Hindlimb muscle (tissue), 1 donor: ENCODE measurements around the gene HLA-E. TPM values are rescaled to one million over a fixed set of nuclear protein-coding genes. Genes with fewer than 3 reads are reported as not detected.
"Not testable (repeated sequence)": the region's sequence is repeated elsewhere in the genome, so short reads cannot be mapped to it uniquely, and the experiment has no call there.

Experiments
- DNase-seq: peaks from one replicate; pipeline ENCODE4 v3.0.0-alpha.2; 2013
- polyA plus RNA-seq: library from polyadenylated mRNA; unstranded; fragments of 120-200 nt; gene quantifications from one replicate; pipeline ENCODE4 v1.2.1, GENCODE V29; 2013; ENCODE audit not compliant: insufficient read length

Gene HLA-E
- 86.9 TPM for polyA plus RNA-seq

DNA sequence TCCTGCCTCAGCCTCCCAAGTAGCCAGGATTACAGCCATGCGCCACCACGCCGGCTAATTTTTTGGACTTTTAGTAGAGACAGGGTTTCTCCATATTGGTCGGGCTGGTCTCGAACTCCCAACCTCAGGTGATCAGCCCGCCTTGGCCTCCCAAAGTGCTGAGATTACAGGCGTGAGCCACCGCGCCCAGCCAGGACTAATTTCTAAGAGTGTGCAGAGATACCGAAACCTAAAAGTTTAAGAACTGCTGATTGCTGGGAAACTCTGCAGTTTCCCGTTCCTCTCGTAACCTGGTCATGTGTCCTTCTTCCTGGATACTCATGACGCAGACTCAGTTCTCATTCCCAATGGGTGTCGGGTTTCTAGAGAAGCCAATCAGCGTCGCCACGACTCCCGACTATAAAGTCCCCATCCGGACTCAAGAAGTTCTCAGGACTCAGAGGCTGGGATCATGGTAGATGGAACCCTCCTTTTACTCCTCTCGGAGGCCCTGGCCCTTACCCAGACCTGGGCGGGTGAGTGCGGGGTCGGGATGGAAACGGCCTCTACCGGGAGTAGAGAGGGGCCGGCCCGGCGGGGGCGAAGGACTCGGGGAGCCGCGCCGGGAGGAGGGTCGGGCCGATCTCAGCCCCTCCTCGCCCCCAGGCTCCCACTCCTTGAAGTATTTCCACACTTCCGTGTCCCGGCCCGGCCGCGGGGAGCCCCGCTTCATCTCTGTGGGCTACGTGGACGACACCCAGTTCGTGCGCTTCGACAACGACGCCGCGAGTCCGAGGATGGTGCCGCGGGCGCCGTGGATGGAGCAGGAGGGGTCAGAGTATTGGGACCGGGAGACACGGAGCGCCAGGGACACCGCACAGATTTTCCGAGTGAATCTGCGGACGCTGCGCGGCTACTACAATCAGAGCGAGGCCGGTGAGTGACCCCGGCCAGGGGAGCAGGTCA lies at the start of gene HLA-E:
TSS of gene HLA-E (plus strand) at position 429 of the 945 bp plus-strand sequence. CDS start at position 452, 23 bp downstream.
- peak; percentile 99 for DNase-seq

DNA sequence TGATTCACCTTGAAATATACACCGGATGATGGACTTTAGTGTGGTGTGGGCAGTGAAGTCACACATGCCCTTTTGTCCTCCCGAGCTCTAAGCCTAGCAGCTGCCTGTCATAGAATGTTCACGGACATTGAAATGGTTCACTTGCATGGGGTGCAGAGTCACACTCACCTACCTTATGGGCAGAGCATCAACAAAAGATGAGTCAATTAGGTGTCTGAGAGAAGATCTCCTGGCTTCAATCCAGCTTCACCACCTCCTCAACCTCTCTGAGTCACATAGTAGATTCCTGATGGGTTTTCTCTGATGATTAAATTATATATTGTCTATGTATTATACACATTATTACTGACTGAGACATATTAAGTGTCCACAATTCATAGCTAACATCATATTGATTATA lies 48.1 kb upstream of the HLA-E start:
- no peak for DNase-seq

DNA sequence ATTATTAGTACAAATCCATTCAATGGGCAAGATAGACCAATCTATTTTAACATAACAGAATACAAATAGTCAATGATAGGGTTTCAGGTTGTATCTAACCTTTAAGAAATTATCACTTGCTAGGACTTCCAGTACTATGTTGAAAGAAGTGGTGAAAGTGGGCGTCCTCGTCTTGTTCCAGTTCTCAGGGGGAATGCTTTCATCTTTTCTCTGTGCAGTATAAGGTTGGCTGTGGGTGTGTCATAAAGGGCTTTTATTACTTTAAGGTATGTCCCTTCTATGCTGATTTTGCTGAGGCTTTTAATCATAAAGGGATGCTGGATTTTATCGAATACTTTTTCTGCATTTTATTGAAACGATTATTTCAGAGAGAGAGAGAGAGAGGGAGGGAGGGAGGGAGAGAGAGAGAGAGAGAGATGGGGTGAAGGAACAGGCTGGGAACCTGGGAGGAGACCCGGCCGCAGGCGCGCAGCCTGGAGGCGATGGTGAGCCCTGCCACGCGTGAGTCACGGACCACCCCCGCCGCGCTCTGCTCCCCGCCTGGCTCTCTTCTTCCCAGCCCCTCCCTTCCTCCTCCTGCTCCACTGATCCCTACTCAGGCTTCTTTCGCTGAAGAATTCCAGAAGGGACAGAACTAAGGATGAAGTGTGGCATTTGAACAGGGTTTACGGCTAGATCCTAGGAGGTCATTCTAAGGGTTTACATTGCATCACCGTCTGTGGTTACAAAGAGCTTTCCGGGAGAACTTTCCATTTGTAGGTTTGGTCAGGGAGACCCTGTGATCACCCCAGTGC lies 45.5 kb upstream of the HLA-E start:
- DNase-seq: no peak

DNA sequence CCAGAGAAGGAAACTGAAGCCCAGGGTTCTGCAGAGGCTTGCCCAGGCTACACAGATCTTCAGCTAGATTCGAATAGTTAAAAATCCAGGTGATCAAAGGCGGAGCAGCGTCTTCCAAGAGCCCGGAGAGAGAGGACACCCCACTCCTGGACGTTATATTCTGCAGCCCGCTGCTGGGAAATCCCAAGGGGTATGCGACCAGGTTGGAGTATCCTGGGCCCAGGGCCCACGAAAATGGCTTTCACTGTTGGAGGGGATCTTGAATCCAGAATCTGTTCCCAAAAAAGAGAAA lies 44.9 kb upstream of the HLA-E start:
- no peak for DNase-seq

GRCh38 chr6:30446259-30446658 lies 43.0 kb upstream of the HLA-E start:
- DNase-seq: no peak

GRCh38 chr6:30447237-30447636 lies 42.1 kb upstream of the HLA-E start:
- DNase-seq: no peak

DNA sequence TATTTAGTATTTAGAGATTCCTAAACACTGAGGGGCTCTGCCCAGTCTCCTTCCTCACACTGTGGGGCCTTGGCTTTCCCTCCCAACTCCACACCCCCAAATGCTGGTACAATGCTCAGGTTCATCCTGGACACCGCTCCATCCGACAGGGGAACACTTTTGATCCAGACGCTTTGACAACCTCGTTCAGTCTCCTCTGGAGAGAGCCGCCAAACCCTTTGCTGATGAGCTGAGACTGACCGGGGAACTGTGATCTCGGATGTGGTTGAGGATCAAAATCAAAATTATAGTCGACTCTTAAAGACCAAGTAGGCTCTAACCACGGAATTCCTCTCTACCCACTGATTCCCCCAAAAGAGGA lies 38.8 kb upstream of the HLA-E start:
- no peak for DNase-seq

DNA sequence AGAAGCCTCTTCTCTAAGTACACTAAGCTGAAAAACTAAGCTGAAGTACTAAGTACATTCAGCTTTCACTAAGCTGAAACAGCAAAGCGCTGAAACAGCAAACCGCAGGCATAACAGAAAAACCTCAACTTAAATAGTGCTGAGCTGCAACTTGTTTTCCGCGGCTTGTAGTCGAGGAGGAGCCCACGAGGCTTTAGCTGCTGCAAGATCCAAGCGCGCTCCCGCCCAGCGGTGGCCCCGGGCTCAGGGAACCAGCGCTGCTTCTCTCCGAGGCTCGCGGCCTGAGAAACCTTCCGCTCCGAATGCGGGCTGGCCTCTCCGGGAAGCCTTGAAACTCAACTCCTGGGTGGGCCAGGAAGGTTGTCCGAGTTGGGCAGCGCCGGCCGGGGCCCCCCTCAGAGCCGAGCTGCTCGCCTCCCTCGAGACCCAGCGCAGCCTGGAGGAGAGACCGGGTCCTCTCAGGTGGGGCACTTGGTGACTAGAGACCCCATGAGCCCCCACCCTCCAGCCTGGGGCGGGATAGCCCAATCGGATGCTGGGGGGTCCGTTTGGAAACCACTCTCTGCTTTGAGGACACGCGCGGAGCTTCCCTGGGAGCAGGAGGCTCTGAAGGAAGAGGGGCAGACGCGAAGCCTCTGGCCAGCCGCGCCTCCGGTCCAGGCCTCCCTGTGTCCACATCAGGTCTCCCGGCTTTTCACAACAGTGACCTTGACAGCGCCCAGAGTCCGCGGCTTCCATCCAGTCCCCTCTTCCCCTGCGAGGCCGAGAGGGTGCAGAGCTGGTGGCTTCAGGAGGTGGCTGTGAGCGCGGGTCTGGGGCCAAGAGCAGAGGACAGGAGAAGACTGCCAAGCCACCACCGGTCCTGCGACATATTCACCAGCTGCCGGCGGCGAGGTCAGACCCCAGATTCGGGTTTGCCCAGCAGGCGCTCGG lies 38.1 kb upstream of the HLA-E start:
- DNase-seq: peak; percentile 47

DNA sequence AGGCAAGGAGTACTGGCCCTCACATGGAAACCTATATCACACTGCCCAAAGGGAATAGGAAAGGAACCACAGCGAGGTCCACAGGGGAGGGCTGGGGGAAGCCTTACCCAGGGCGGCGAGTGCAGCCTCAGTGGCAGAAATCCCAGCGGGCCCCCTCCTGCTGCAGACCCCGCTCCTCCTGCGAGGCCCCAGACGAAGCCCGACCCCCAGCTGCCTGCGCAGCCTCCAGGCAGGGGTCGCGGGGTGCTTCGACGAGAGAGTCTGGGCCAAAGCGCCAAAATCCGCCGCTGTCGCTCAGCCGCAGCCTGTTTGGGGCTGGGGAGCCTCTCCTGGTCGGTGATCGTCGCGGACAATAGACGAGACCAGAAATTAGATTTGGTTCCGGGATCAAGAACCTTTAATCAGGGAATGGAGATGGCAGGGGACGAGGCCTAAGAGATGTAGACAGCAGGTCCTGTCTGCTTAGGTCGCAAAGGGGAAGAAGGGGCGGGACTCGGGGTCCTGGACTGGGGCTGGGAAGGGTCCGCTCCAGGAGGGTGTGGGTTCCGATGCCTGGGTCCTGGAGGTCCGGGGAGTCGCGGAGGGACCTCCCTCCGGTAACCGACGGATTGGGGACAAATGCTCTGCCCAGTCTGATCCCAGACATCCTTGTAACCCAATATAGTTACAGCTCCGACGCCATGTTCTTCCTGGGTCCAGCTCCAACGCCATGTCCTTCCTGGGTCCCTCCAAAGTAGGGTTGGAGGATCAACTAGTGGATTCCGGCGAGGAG lies 36.4 kb upstream of the HLA-E start:
- DNase-seq: no peak

DNA sequence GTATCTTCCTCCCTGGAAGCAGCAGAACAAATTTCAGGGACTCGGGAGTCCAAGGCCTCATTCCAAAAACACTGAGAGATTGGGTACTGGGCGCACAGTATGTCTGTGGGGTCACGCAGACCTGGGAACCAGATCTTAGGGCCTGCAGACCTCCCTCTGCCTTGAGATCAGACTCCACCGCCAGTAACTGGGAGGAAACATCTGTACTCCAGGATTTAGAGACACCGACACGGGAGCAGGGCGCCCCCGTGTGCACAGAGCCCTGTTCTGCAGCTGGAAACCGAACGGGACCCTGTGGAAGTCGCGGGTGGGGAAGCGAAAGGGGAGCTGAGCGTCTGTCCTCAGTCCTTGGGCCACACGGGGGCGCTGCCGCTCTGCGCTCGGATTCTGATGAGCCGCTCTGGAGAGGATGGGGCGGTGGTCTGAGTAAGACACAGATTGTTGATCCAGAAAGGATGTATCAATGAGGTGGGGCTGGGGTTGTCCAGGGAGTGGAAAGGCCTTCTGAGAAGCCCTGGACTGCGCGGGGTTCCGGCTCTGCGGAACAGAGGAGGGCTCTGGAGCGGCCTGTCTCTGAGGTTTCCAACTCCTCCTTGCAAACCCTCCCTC lies 35.7 kb upstream of the HLA-E start:
- peak; percentile 86 for DNase-seq

DNA sequence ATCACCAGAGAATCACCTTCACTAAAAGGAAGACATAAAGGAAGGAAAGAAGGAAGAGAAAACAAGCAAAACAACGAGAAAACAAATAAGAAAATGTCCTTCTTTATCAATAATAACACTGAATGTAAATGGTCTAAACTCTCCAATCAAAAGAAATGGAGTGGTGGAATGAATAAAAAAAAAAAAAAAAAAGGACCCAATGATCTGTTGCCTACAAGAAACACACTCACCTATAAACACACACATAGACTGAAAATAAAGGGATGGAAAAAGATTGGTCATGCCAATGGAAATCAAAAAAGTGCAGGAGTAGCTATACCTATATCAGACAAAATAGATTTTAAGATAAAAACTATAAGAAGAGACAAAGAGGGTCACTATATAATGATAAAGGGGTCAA lies 30.2 kb upstream of the HLA-E start:
- no peak for DNase-seq

- DNase-seq: no peak
These were observed 28.3 kb upstream of the HLA-E start for GRCh38 chr6:30461055-30461454.

GRCh38 chr6:30462482-30462881 lies 26.8 kb upstream of the HLA-E start:
- no peak for DNase-seq

DNA sequence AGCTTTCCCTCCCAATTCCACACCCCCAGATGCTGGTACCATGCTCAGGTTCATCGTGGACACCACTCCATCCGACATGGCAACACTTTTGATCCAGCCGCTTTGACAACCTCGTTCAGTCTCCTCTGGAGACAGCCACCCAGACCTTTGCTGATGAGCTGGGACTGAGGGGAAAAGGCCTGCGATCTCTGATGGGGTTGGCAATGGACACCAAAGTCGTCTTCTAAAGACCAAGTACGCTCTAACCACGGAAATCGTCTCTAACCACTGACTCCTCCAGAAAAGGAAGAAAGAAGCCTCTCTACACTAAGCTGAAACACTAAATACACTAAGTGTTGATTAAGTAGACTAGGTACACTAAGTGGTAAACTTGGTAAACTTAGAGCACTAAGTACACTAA lies 26.1 kb upstream of the HLA-E start:
- DNase-seq: no peak

DNA sequence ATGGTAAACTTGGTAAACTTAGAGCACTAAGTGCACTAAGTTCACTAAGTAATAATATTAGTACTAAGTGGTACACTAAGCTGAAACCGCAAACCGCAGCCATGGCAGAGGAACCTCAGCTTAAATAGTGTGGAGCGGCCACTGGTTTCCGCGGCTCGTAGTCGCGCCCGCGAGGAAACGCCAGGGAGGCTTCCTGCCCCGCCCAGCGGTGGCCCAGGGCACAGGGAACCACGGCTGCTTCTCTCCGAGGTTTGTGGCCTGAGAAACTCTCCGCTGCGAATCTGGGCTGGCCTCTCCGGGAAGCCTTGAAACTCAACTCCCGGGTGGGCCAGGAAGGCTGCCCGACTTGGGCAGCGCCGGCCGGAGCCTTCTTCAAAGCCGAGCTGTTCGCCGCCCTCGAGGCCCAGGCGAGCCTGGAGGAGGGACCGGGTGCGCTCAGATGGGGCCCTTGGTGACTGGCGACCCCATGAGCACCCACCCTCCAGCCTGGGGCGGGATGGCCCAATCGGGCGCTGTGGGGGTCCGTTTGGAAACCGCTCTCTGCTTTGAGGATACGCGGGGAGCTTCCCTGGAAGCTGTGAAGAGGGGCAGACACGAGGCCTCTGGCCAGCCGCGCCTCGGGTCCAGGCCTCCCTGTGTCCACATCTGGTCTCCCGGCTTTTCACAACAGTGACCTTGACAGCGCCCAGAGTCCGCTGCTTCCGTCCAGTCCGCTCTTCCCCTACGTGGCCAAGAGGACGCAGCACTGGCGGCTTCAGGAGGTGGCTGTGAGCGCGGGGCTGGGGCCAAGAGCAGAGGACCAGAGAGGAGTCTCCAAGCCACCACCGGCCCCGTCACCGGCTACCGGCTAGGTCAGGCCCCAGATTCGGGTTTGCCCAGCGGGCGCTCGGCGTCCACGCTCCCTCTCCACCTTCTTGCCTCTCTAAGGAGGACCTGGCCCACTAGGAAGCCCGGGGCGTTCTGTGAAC lies 25.4 kb upstream of the HLA-E start:
- no peak for DNase-seq

- no peak for DNase-seq
These were observed 23.6 kb upstream of the HLA-E start for GRCh38 chr6:30465595-30466306.

GRCh38 chr6:30470968-30471367 lies 18.3 kb upstream of the HLA-E start:
- no peak for DNase-seq

GRCh38 chr6:30475116-30475515 lies 14.2 kb upstream of the HLA-E start:
- DNase-seq: not testable (repeated sequence)

DNA sequence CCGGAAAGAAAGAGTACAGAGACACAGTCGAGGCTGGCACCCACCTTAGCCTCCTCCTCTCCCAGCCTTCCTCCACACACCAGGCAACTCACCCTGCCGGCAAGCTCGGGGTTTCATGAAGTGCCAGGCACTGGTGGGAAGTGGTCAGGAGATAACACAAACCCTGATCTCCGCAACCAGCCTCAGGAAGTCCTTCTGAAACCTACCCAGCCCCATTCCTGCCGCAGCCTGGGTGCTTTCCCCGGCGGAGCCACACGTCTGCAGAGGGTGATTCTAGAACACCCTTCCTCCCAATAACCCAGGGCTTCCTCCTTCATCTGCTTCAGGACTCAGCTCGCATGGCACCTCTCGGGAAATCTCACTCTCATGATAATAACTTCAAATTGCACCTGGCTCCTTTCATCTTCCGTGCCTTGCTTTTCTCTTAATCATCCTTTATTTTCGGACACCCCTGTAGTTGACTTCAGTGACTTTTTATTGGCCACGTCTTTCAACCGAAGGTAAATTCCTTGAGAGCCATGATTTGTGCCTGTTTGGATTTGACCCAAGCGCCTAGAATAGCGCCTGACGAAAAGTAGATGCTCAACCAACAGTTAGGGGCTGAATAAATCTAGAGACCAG lies 8.7 kb upstream of the HLA-E start:
- no peak for DNase-seq
